OCI-LY3 (cell line): ENCODE measurements around the gene INPP5J.
"Not testable (repeated sequence)": the region's sequence is repeated elsewhere in the genome, so short reads cannot be mapped to it uniquely, and the experiment has no call there.

Experiments
- H2AFZ ChIP-seq: fragments of 200-600, 300-600 bp; shearing (Covaris generic); 2 replicates; pipeline ENCODE4 v1.6.0; 2014; ENCODE audit warnings: antibody characterized with exemption, low read depth, low read length
- H3K27ac ChIP-seq: fragments of 200-600, 300-600 bp; sonication (generic); 2 replicates; pipeline ENCODE4 v1.5.1; 2014; ENCODE audit warnings: mild to moderate bottlenecking, low read length, moderate library complexity, mixed read lengths
- H3K27me3 ChIP-seq: fragments of 200-600, 300-600 bp; sonication (generic); 2 replicates; pipeline ENCODE4 v1.6.1; 2014; ENCODE audit warnings: low read depth, low read length, mixed read lengths
- H3K36me3 ChIP-seq: fragments of 200-600, 300-600 bp; sonication (generic); replicated peaks from 2 replicates; pipeline ENCODE3; 2014; ENCODE audit warnings: low read depth, low read length, mixed read lengths
- H3K4me1 ChIP-seq: fragments of 300-600, 200-600 bp; sonication (generic); 2 replicates; pipeline ENCODE4 v1.6.1; 2014; ENCODE audit warnings: low read length, mixed read lengths
- H3K4me2 ChIP-seq: fragments of 200-600, 300-600 bp; sonication (generic); 2 replicates; pipeline ENCODE4 v1.6.1; 2014; ENCODE audit warnings: low read length, mixed read lengths
- H3K4me3 ChIP-seq: fragments of 300-600, 200-600 bp; sonication (generic); 2 replicates; pipeline ENCODE4 v1.5.1; 2014; ENCODE audit warnings: antibody characterized with exemption, mild to moderate bottlenecking, low read length, moderate library complexity
- H3K79me2 ChIP-seq: fragments of 300-600, 200-600 bp; shearing (Covaris generic); 2 replicates; pipeline ENCODE4 v1.6.1; 2014; ENCODE audit warnings: mild to moderate bottlenecking, low read length, mixed read lengths
- H3K9ac ChIP-seq: fragments of 300-600, 200-600 bp; shearing (Covaris generic); 2 replicates; pipeline ENCODE4 v1.6.0; 2014; ENCODE audit warnings: mild to moderate bottlenecking, low read length, moderate library complexity
- H3K9me3 ChIP-seq: fragments of 200-600, 300-600 bp; shearing (Covaris generic); 2 replicates; pipeline ENCODE4 v1.6.1; 2014; ENCODE audit warnings: low read length, mixed read lengths; ENCODE audit not compliant: insufficient read depth
- H4K20me1 ChIP-seq: fragments of 200-600, 300-600 bp; sonication (generic); 2 replicates; pipeline ENCODE4 v1.6.1; 2016; ENCODE audit warnings: low read length, mixed read lengths; ENCODE audit not compliant: insufficient read depth
- EZH2phosphoT487 ChIP-seq: fragments of 200-600 bp; shearing (Covaris generic); IDR thresholded peaks from 2 replicates; pipeline ENCODE4 v1.6.1; 2018; ENCODE audit warnings: antibody characterized with exemption, mixed run types, low read depth
- TF ChIP-seq, protein P1 (sequence below): fragments of 200-600, 300-600 bp; sonication (generic); IDR thresholded peaks from 2 replicates; pipeline ENCODE4 v1.5.1; 2014; ENCODE audit warnings: antibody characterized with exemption, low read length, low read depth

The INPP5J gene

GRCh38 chr22:31077681-31078080 lies 45.1 kb upstream of the INPP5J start:
- Histone ChIP-seq H3K36me3 (no peaks in the 10 kb centered on the region), H3K9me3 (no peaks in the 10 kb centered on the region), H3K4me2 (no peak overlapping the region), H3K79me2 (peaks cover under 1% of the 10 kb centered on the region; the same call in 1 of the 2 replicates), H2AFZ (no peak overlapping the region), H3K4me1 (peaks cover 16% of the 10 kb centered on the region), H3K27me3 (no peaks in the 10 kb centered on the region), H3K27ac (no peak overlapping the region), H3K9ac (no peak overlapping the region), H4K20me1 (no peaks in the 10 kb centered on the region), H3K4me3 (no peak overlapping the region)
- TF ChIP-seq, protein P1, sequence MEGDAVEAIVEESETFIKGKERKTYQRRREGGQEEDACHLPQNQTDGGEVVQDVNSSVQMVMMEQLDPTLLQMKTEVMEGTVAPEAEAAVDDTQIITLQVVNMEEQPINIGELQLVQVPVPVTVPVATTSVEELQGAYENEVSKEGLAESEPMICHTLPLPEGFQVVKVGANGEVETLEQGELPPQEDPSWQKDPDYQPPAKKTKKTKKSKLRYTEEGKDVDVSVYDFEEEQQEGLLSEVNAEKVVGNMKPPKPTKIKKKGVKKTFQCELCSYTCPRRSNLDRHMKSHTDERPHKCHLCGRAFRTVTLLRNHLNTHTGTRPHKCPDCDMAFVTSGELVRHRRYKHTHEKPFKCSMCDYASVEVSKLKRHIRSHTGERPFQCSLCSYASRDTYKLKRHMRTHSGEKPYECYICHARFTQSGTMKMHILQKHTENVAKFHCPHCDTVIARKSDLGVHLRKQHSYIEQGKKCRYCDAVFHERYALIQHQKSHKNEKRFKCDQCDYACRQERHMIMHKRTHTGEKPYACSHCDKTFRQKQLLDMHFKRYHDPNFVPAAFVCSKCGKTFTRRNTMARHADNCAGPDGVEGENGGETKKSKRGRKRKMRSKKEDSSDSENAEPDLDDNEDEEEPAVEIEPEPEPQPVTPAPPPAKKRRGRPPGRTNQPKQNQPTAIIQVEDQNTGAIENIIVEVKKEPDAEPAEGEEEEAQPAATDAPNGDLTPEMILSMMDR, result no peak
- no peak for TF ChIP-seq EZH2phosphoT487

DNA sequence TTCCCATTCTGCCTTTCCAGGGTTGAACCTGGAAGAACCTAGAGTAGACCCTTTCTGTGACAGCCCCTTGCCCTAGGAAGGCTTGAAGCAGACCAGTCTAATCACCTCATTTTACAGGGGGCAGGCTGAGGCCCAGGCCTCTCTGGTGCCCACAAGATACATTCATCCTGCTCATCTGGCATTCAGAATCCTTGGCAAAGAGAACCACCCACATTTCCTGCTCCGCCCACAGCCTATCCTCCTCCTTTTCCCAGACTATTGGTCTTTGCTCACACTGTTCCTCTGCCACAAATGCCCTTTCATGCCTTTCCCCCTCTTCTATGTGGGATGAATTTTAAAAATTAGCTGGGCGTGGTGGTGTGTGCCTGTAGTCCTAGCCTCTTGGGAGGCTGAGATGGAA lies 44.4 kb upstream of the INPP5J start:
- H2AFZ ChIP-seq, H3K27ac ChIP-seq, H3K79me2 ChIP-seq, H3K4me2 ChIP-seq, H3K9me3 ChIP-seq, H3K27me3 ChIP-seq, H3K36me3 ChIP-seq, H3K9ac ChIP-seq, H4K20me1 ChIP-seq, H3K4me3 ChIP-seq: not testable (repeated sequence)
- peaks cover 23% of the 10 kb centered on the region for H3K4me1 ChIP-seq

DNA sequence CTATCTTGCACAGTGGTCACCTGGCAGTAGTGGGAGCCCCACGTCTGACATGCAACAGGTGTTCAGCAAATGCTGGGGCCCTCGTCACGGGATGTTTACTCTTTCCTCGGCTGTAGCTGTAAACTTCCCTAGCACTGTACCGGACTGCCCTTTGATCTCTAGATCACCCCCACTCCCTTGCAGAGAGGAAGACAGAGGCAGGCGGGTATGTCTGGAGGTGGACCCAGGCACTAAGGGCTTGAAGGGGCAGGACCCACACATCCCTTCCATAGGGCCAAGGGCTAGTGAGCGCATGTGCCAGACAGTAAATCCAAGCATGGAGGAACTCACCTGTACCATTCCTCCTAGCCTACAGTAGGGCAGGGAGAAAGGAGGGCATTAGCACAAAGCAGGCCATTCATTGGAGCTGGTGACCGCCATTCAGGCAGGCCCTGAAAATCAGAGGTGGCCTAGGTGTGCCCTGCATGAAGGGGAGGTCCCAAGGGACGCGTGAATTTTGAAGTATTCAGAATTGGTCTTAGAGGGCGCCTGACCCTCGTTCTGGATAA lies 43.6 kb upstream of the INPP5J start:
- no peak overlapping the region for H3K27ac ChIP-seq
- no peaks in the 10 kb centered on the region for H3K9me3 ChIP-seq
- H2AFZ ChIP-seq, result no peak overlapping the region
- H3K9ac ChIP-seq, result no peak overlapping the region
- H3K79me2 ChIP-seq, result peaks cover 15% of the 10 kb centered on the region
- no peak overlapping the region for H3K4me3 ChIP-seq
- TF ChIP-seq EZH2phosphoT487, result no peak
- TF ChIP-seq, protein P1, result no peak
- H3K36me3 ChIP-seq, result no peaks in the 10 kb centered on the region
- H3K4me2 ChIP-seq, result no peak overlapping the region
- H3K27me3 ChIP-seq, result no peaks in the 10 kb centered on the region
- no peaks in the 10 kb centered on the region for H4K20me1 ChIP-seq
- peaks cover 29% of the 10 kb centered on the region for H3K4me1 ChIP-seq

- Histone ChIP-seq H2AFZ (peak overlapping the region; percentile 68; the same call in 1 of the 2 replicates), H3K27ac (0 out of 2 replicates have a peak overlapping the region, but pooled peaks have one; percentile 33), H4K20me1 (no peaks in the 10 kb centered on the region)
Observed at GRCh38 chr22:31080164-31080847, 42.5 kb upstream of the INPP5J start.

More at GRCh38 chr22:31080164-31080847, 42.5 kb upstream of the INPP5J start:
- Histone ChIP-seq H3K27me3 (no peaks in the 10 kb centered on the region), H3K79me2 (peaks cover 20% of the 10 kb centered on the region), H3K36me3 (no peaks in the 10 kb centered on the region), H3K4me3 (peak overlapping the region; percentile 86), H3K9me3 (no peaks in the 10 kb centered on the region), H3K4me2 (peak overlapping the region; percentile 93), H3K9ac (peak overlapping the region; percentile 76), H3K4me1 (peaks cover 29% of the 10 kb centered on the region)
- no peak for TF ChIP-seq EZH2phosphoT487
- TF ChIP-seq, protein P1, result no peak
